HCT116 (cell line): ENCODE results near the gene KRT39. TPM values are rescaled to one million over a fixed set of nuclear protein-coding genes. Genes with fewer than 3 reads are reported as not detected.

Experiments
- ATAC-seq: fragments of 200-7000 bp; cut with Tn5 transposase; 2 replicates; pipeline ENCODE4 v1.9.1; 2020; ENCODE audit warnings: mild to moderate bottlenecking, moderate library complexity
- BruUV-seq: library from RNA; stranded (reverse); fragments of 400-500 nt; replicated peaks from 2 replicates; lab custom pipeline; 2021; lab: Mats Ljungman, UMichigan
- CTCF ChIA-PET: fragments of 300-600 bp; sonication (Branson Sonifier 250); formaldehyde crosslinking; loops from one replicate; lab custom pipeline; 2021; ENCODE audit warnings: antibody characterized with exemption; lab: Charles Lee
- POLR2A ChIA-PET: fragments of 300-600, 350-600 bp; sonication (Branson Sonifier 250); formaldehyde crosslinking; loops from one replicate; lab custom pipeline; 2021; ENCODE audit warnings: antibody characterized with exemption; lab: Charles Lee
- RAD21 ChIA-PET, 2 experiments: fragments of 300-600 bp; sonication (Branson Sonifier 250); formaldehyde crosslinking; loops; one replicate each; lab custom pipeline; 2023; ENCODE audit warnings: low total read pairs in 2 of 2; ENCODE audit not compliant: uncharacterized antibody in 2 of 2, unreplicated experiment in 2 of 2, low non-redundant PET in 1 of 2; lab: Charles Lee
- DNase-seq: peaks from one replicate; pipeline ENCODE4 v3.0.0-alpha.2; 2010; ENCODE audit warnings: low read depth, low spot score
- H2AFZ ChIP-seq: fragments of 200-600 bp; shearing (Covaris generic), sonication (generic); 2 replicates; pipeline ENCODE4 v1.6.1; 2017; ENCODE audit warnings: low read depth, mixed run types, mixed read lengths, antibody characterized with exemption, low read length; ENCODE audit not compliant: poor library complexity, severe bottlenecking
- H3K27ac ChIP-seq: 2 replicates; pipeline ENCODE4 v1.5.1; 2012; ENCODE audit warnings: low read depth, low read length
- H3K27me3 ChIP-seq: fragments of 200-600 bp; sonication (generic); 2 replicates; pipeline ENCODE4 v1.6.1; 2016; ENCODE audit warnings: mixed run types, low read length, mixed read lengths; ENCODE audit not compliant: insufficient read depth
- H3K36me3 ChIP-seq, 2 experiments: fragments of 200-500 bp in 1 of 2; fragments of 200-600 bp in 1 of 2; sonication (Bioruptor generic) in 1 of 2; sonication (generic) in 1 of 2; 2 replicates each; pipeline versions ENCODE4 v1.5.1 to v1.6.1; 2014 to 2016; ENCODE audit warnings: low read length in 2 of 2, inconsistent platforms in 1 of 2, mixed read lengths in 1 of 2, mixed run types in 1 of 2; ENCODE audit not compliant: insufficient read depth in 2 of 2, control insufficient read depth in 1 of 2
- H3K4me1 ChIP-seq, 2 experiments: fragments of 200-600 bp in 1 of 2; sonication (generic) in 1 of 2; 2 replicates each; pipeline versions ENCODE4 v1.5.1 to v1.6.1; 2012 to 2017; ENCODE audit warnings: low read length in 2 of 2, inconsistent platforms in 1 of 2, mild to moderate bottlenecking in 1 of 2, mixed read lengths in 1 of 2, mixed run types in 1 of 2, moderate library complexity in 1 of 2; ENCODE audit not compliant: insufficient read depth in 2 of 2, control insufficient read depth in 1 of 2
- H3K4me2 ChIP-seq: fragments of 200-600 bp; sonication (generic); 2 replicates; pipeline ENCODE4 v1.6.1; 2017; ENCODE audit warnings: mixed run types, low read length, mixed read lengths
- H3K4me3 ChIP-seq, 2 experiments: fragments of 200-600 bp in 1 of 2; sonication (generic) in 1 of 2; replicated peaks in 1 of 2; 2 replicates each; pipeline ENCODE4 v1.5.1; 2011 to 2016; ENCODE audit warnings: low read length in 2 of 2, control low read depth in 1 of 2, low read depth in 1 of 2, mild to moderate bottlenecking in 1 of 2, mixed read lengths in 1 of 2, mixed run types in 1 of 2
- H3K79me2 ChIP-seq: fragments of 200-600 bp; sonication (generic); 2 replicates; pipeline ENCODE4 v1.6.1; 2017; ENCODE audit warnings: mild to moderate bottlenecking, mixed run types, low read length, moderate library complexity, mixed read lengths; ENCODE audit not compliant: insufficient read depth
- H3K9ac ChIP-seq: fragments of 200-600 bp; sonication (generic); 2 replicates; pipeline ENCODE4 v1.6.1; 2016; ENCODE audit warnings: low read length, mixed read lengths
- H3K9me2 ChIP-seq: fragments of 200-600 bp; sonication (generic), shearing (Covaris generic); 2 replicates; pipeline ENCODE4 v1.6.1; 2017; ENCODE audit warnings: mixed run types, mild to moderate bottlenecking, moderate library complexity; ENCODE audit not compliant: insufficient read depth
- H3K9me3 ChIP-seq, 2 experiments: fragments of 200-500 bp in 1 of 2; fragments of 200-600 bp in 1 of 2; sonication (Bioruptor generic) in 1 of 2; sonication (generic) in 1 of 2; 2 replicates each; pipeline ENCODE4 v1.6.1; 2014 to 2017; ENCODE audit warnings: low read length in 2 of 2, mixed read lengths in 2 of 2, inconsistent platforms in 1 of 2, low read depth in 1 of 2, mild to moderate bottlenecking in 1 of 2, mixed run types in 1 of 2, moderate library complexity in 1 of 2; ENCODE audit not compliant: control insufficient read depth in 1 of 2, insufficient read depth in 1 of 2
- H4K20me1 ChIP-seq: fragments of 200-600 bp; sonication (generic), shearing (Covaris generic); 2 replicates; pipeline ENCODE4 v1.6.1; 2017; ENCODE audit warnings: mixed run types, mild to moderate bottlenecking, moderate library complexity; ENCODE audit not compliant: insufficient read depth
- CEBPB ChIP-seq: IDR thresholded peaks from 2 replicates; pipeline ENCODE4 v1.6.1; 2012; ENCODE audit warnings: low read depth
- EGR1 ChIP-seq: IDR thresholded peaks from 2 replicates; pipeline ENCODE4 v1.6.1; 2012; ENCODE audit warnings: low read depth
- ELF1 ChIP-seq: IDR thresholded peaks from 2 replicates; pipeline ENCODE4 v1.6.1; 2012; ENCODE audit warnings: low read depth, borderline replicate concordance
- EZH2 ChIP-seq: fragments of 200-600 bp; sonication (generic); IDR thresholded peaks from 2 replicates; pipeline ENCODE4 v1.6.1; 2017; ENCODE audit warnings: antibody characterized with exemption, mixed run types
- EZH2phosphoT487 ChIP-seq: fragments of 200-600 bp; IDR thresholded peaks from 2 replicates; pipeline ENCODE4 v1.6.1; 2018; ENCODE audit warnings: antibody characterized with exemption, borderline replicate concordance
- FOSL1 ChIP-seq: IDR thresholded peaks from 2 replicates; pipeline ENCODE4 v1.6.1; 2012; ENCODE audit warnings: low read depth
- JUND ChIP-seq: IDR thresholded peaks from 2 replicates; pipeline ENCODE4 v1.6.1; 2012
- POLR2A ChIP-seq: IDR thresholded peaks from 2 replicates; pipeline ENCODE4 v1.7.0; 2011; ENCODE audit warnings: borderline replicate concordance; ENCODE audit not compliant: insufficient read depth, insufficient read length; ENCODE audit errors: extremely low read depth
- POLR2AphosphoS5 ChIP-seq: IDR thresholded peaks from 2 replicates; pipeline ENCODE4 v1.6.1; 2011; ENCODE audit warnings: mild to moderate bottlenecking, low read depth, low read length, moderate library complexity
- RAD21 ChIP-seq: IDR thresholded peaks from 2 replicates; pipeline ENCODE4 v1.6.1; 2012; ENCODE audit warnings: low read depth, mild to moderate bottlenecking
- SIN3A ChIP-seq: IDR thresholded peaks from 2 replicates; pipeline ENCODE4 v1.6.1; 2012; ENCODE audit warnings: low read depth
- SP1 ChIP-seq: IDR thresholded peaks from 2 replicates; pipeline ENCODE4 v1.6.1; 2012; ENCODE audit warnings: low read depth
- TCF7L2 ChIP-seq: IDR thresholded peaks from 2 replicates; pipeline ENCODE4 v1.7.0; 2011; ENCODE audit warnings: borderline replicate concordance, inconsistent platforms; ENCODE audit not compliant: insufficient read depth, insufficient read length; ENCODE audit errors: extremely low read depth
- YY1 ChIP-seq: IDR thresholded peaks from 2 replicates; pipeline ENCODE4 v1.6.1; 2011; ENCODE audit warnings: low read length, low read depth, moderate library complexity, mild to moderate bottlenecking; ENCODE audit not compliant: insufficient replicate concordance; ENCODE audit errors: extremely low read depth
- intact Hi-C: fragments of 100-400 bp; cut with micrococcal nuclease; formaldehyde crosslinking; loops from 2 replicates; pipeline ENCODE4 v1.10.0; 2022
- total RNA-seq: library from RNA; stranded (reverse); gene quantifications from one replicate; pipeline ENCODE4 v1.2.1, GENCODE V29; 2021; ENCODE audit not compliant: unreplicated experiment
- TF ChIP-seq, protein P1 (sequence below): IDR thresholded peaks from 2 replicates; pipeline ENCODE4 v1.6.1; 2012; ENCODE audit warnings: low read depth
- TF ChIP-seq, protein P2 (sequence below): IDR thresholded peaks from 2 replicates; pipeline ENCODE4 v1.6.1; 2012
- TF ChIP-seq, protein P3 (sequence below), 3 experiments: fragments of 200-600 bp in 1 of 3; sonication (generic) in 1 of 3; IDR thresholded peaks in 2 of 3; conservative IDR thresholded peaks in 1 of 3; 2 replicates each; pipeline ENCODE4 v1.5.1; 2012 to 2017; ENCODE audit warnings: low read depth in 2 of 3, low read length in 2 of 3, antibody characterized with exemption in 1 of 3, borderline replicate concordance in 1 of 3, control low read depth in 1 of 3, mild to moderate bottlenecking in 1 of 3, mixed read lengths in 1 of 3, mixed run types in 1 of 3, moderate library complexity in 1 of 3; ENCODE audit not compliant: insufficient read depth in 1 of 3
- TF ChIP-seq, protein P4 (sequence below): IDR thresholded peaks from 2 replicates; pipeline ENCODE4 v1.6.1; 2012

Gene KRT39
- total RNA-seq, 1 experiment from 2014 or later = not detected

DNA sequence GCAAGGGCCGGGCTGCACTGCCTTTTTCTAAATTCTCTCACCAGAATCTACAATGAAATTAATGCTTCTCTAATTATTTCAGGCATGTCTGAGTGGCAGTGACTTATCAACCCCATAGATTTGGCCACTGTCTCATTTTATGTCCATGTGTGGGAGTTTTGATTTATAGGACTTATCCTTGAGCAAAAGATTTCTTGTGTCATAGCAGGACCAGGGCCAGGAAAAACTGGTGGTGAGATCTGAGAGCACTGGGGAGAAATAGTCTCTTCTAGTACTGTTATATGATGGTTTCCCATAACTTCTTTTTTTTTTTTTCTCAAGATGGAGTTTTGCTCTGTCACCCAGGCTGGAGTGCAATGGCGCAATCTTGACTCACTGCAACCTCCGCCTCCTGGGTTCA is 27.8 kb downstream of the KRT39 start:
- RAD21 ChIA-PET = no interaction called here

More for the DNA sequence above, 27.8 kb downstream of the KRT39 start:
- CTCF ChIA-PET = no interaction called here
- Histone ChIP-seq H2AFZ (peak overlapping the region; percentile 64), H3K4me3 (no peak overlapping the region), H3K4me2 (peak overlapping the region; percentile 61), H3K79me2 (no peaks in the 10 kb centered on the region), H3K36me3 (peaks cover 0 to 1% of the 10 kb centered on the region in 2 experiments; a peak in 1 of 4 replicates), H3K4me1 (peaks cover 44 to 54% of the 10 kb centered on the region in 2 experiments), H3K9ac (peak overlapping the region; percentile 58), H3K9me2 (no peaks in the 10 kb centered on the region)
- no TSS peak for BruUV-seq
- no peak for DNase-seq
- TF ChIP-seq JUND = no peak
- TF ChIP-seq EZH2 = no peak
- TF ChIP-seq FOSL1 = no peak
- no peak for TF ChIP-seq POLR2A
- TF ChIP-seq SIN3A = no peak
- TF ChIP-seq, protein P1, sequence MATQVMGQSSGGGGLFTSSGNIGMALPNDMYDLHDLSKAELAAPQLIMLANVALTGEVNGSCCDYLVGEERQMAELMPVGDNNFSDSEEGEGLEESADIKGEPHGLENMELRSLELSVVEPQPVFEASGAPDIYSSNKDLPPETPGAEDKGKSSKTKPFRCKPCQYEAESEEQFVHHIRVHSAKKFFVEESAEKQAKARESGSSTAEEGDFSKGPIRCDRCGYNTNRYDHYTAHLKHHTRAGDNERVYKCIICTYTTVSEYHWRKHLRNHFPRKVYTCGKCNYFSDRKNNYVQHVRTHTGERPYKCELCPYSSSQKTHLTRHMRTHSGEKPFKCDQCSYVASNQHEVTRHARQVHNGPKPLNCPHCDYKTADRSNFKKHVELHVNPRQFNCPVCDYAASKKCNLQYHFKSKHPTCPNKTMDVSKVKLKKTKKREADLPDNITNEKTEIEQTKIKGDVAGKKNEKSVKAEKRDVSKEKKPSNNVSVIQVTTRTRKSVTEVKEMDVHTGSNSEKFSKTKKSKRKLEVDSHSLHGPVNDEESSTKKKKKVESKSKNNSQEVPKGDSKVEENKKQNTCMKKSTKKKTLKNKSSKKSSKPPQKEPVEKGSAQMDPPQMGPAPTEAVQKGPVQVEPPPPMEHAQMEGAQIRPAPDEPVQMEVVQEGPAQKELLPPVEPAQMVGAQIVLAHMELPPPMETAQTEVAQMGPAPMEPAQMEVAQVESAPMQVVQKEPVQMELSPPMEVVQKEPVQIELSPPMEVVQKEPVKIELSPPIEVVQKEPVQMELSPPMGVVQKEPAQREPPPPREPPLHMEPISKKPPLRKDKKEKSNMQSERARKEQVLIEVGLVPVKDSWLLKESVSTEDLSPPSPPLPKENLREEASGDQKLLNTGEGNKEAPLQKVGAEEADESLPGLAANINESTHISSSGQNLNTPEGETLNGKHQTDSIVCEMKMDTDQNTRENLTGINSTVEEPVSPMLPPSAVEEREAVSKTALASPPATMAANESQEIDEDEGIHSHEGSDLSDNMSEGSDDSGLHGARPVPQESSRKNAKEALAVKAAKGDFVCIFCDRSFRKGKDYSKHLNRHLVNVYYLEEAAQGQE = no peak
- no peak for TF ChIP-seq YY1
- no peak for TF ChIP-seq RAD21
- no peak for TF ChIP-seq ELF1
- no peak for TF ChIP-seq TCF7L2
- no peak for TF ChIP-seq EZH2phosphoT487
- TF ChIP-seq, protein P2, sequence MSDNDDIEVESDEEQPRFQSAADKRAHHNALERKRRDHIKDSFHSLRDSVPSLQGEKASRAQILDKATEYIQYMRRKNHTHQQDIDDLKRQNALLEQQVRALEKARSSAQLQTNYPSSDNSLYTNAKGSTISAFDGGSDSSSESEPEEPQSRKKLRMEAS = no peak
- TF ChIP-seq, protein P3, sequence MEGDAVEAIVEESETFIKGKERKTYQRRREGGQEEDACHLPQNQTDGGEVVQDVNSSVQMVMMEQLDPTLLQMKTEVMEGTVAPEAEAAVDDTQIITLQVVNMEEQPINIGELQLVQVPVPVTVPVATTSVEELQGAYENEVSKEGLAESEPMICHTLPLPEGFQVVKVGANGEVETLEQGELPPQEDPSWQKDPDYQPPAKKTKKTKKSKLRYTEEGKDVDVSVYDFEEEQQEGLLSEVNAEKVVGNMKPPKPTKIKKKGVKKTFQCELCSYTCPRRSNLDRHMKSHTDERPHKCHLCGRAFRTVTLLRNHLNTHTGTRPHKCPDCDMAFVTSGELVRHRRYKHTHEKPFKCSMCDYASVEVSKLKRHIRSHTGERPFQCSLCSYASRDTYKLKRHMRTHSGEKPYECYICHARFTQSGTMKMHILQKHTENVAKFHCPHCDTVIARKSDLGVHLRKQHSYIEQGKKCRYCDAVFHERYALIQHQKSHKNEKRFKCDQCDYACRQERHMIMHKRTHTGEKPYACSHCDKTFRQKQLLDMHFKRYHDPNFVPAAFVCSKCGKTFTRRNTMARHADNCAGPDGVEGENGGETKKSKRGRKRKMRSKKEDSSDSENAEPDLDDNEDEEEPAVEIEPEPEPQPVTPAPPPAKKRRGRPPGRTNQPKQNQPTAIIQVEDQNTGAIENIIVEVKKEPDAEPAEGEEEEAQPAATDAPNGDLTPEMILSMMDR (IDR thresholded peaks at IDR 0.05 in 2 of 3, conservative IDR thresholded peaks at IDR 0.05 in 1 of 3; ENCODE audit: borderline replicate concordance in 1 of 3, insufficient read depth in 1 of 3, low read depth in 2 of 3, low read length in 2 of 3) = no peak
- no peak for TF ChIP-seq SP1
- no peak for TF ChIP-seq POLR2AphosphoS5
- TF ChIP-seq CEBPB = no peak
- no peak for TF ChIP-seq EGR1
- TF ChIP-seq, protein P4, sequence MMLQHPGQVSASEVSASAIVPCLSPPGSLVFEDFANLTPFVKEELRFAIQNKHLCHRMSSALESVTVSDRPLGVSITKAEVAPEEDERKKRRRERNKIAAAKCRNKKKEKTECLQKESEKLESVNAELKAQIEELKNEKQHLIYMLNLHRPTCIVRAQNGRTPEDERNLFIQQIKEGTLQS = no peak
- TF ChIP-seq, all 23 proteins: peak for 0
- no peak for ATAC-seq
- intact Hi-C loops = no loop called here
- Histone ChIP-seq H4K20me1 (no peaks in the 10 kb centered on the region), H3K27me3 (no peaks in the 10 kb centered on the region), H3K9me3 (no peaks in the 10 kb centered on the region), H3K27ac (peak overlapping the region; percentile 90)
- POLR2A ChIA-PET = no interaction called here
